ACC112 (cell line): ENCODE data around the gene INSC.
A peak's percentile ranks its signal among the peaks of the same experiment; 100 is the strongest.

Experiments used
- H2AFZ ChIP-seq: fragments of 200-600 bp; sonication (generic); one replicate; pipeline ENCODE4 v1.6.0; 2017; ENCODE audit warnings: antibody characterized with exemption, low read length; ENCODE audit not compliant: unreplicated experiment
- H3K27ac ChIP-seq: fragments of 200-600 bp; sonication (generic); 2 replicates; pipeline ENCODE4 v1.5.1; 2014; ENCODE audit warnings: low read depth, mild to moderate bottlenecking, antibody characterized with exemption, low read length, moderate library complexity
- H3K27me3 ChIP-seq: fragments of 200-600 bp; sonication (generic); 2 replicates; pipeline ENCODE4 v1.6.1; 2014; ENCODE audit warnings: mild to moderate bottlenecking, antibody characterized with exemption, low read length, moderate library complexity, mixed read lengths; ENCODE audit not compliant: insufficient read depth
- H3K36me3 ChIP-seq: fragments of 200-600 bp; sonication (generic); 2 replicates; pipeline ENCODE4 v1.6.1; 2016; ENCODE audit warnings: mild to moderate bottlenecking, antibody characterized with exemption, low read length, moderate library complexity, mixed read lengths; ENCODE audit not compliant: insufficient read depth
- H3K4me1 ChIP-seq: fragments of 200-600 bp; sonication (generic); one replicate; pipeline ENCODE4 v1.6.1; 2016; ENCODE audit warnings: low read length, mixed read lengths; ENCODE audit not compliant: insufficient read depth, unreplicated experiment, control insufficient read depth
- H3K4me3 ChIP-seq: fragments of 200-600 bp; sonication (generic); 2 replicates; pipeline ENCODE4 v1.5.1; 2014; ENCODE audit warnings: mild to moderate bottlenecking, low read depth, low read length
- H3K79me2 ChIP-seq: fragments of 200-600 bp; sonication (generic); one replicate; pipeline ENCODE4 v1.6.0; 2016; ENCODE audit warnings: low read length; ENCODE audit not compliant: control insufficient read depth, unreplicated experiment, insufficient read depth

Gene INSC

DNA sequence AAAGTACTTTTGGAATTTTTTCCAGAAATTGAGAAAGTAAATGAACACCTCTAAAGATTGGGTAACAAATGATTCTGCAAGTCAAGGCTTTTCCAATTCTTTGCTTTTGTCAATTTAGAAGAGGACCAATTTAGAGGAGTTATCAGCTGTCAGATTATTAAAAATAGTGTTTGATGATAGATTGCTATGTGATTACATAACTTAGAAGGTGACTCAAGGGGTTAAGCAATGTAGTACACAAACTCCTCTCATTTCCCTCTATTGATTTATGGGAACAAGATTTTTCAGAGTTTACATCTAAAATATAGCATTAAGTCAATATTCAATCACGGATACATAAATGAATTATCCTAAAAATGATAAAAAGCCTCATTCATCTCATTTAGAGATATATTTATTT, 70.3 kb downstream of the INSC start:
- Histone ChIP-seq H2AFZ (no peak overlapping the region), H3K4me1 (peaks cover 12% of the 10 kb centered on the region), H3K27ac (no peak overlapping the region), H3K36me3 (no peaks in the 10 kb centered on the region), H3K4me3 (no peak overlapping the region), H3K27me3 (no peaks in the 10 kb centered on the region), H3K79me2 (no peaks in the 10 kb centered on the region)

DNA sequence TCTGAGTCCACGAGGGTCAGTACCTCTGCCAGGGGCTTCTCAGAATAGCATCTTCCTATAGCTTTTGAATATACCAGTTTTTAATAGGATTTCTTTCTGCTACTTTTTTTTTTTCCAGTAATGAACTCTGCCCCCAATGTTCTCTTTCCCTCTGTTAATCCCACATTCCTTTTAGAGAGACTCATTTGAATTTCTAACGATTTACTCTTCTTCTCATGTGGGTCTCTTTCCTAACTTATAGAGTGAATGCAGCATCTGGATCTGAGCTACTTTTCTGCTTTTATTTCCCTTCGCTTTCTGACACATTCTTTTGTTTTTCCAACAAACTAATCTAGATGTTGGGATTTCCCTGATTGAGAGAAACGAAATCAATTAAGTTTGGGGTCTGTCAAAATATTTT, 71.4 kb downstream of the INSC start:
- Histone ChIP-seq H3K27me3 (no peaks in the 10 kb centered on the region), H3K4me1 (peaks cover 12% of the 10 kb centered on the region), H3K36me3 (no peaks in the 10 kb centered on the region), H3K4me3 (no peak overlapping the region), H3K27ac (no peak overlapping the region), H3K79me2 (no peaks in the 10 kb centered on the region), H2AFZ (no peak overlapping the region)

GRCh38 chr11:15189189-15189588, 74.5 kb downstream of the INSC start:
- no peaks in the 10 kb centered on the region for H3K79me2 ChIP-seq
- no peak overlapping the region for H2AFZ ChIP-seq
- no peak overlapping the region for H3K4me3 ChIP-seq
- no peaks in the 10 kb centered on the region for H3K27me3 ChIP-seq
- no peak overlapping the region for H3K27ac ChIP-seq
- no peaks in the 10 kb centered on the region for H3K36me3 ChIP-seq
- H3K4me1 ChIP-seq = peaks cover 16% of the 10 kb centered on the region

DNA sequence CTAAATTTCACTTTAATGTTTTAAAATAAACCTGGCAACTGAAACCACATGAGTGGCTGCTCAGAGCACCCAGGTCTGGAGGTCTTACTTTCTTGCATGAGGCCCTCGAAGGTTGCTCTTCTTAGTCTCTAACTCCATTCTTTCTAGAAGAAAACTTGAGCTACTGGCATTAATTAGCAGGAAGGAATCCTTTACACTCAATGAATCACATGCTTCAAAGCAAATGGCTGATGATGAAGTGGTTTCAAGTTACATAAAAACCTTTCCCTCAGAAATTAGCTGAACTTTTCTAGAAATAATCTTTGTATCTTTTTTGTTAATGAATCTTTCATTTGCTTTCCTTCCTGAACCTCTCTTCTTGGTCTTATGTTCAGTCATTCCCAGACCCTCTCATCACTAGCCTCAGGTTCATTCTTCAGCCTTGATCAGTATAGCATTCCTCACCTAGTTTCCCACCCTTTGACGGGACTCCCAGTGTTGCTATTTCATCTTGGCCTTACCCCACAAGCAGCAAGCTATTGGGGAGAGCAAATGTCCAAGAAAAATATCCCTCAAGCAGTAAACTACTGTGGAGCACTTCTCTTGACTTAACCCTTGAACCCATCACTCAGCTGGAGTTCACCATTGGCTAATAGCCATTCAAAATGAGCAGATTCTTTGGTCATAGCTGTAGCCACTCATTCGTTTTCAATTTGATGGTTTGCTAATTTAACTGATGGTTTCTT, 75.1 kb downstream of the INSC start:
- Histone ChIP-seq H3K27me3 (no peaks in the 10 kb centered on the region), H3K36me3 (no peaks in the 10 kb centered on the region), H2AFZ (no peak overlapping the region), H3K4me3 (no peak overlapping the region), H3K4me1 (peaks cover 21% of the 10 kb centered on the region), H3K27ac (no peak overlapping the region), H3K79me2 (no peaks in the 10 kb centered on the region)

GRCh38 chr11:15190611-15191010, 75.9 kb downstream of the INSC start:
- H3K27me3 ChIP-seq = no peaks in the 10 kb centered on the region
- H3K36me3 ChIP-seq = no peaks in the 10 kb centered on the region
- H3K4me1 ChIP-seq = peaks cover 26% of the 10 kb centered on the region
- no peaks in the 10 kb centered on the region for H3K79me2 ChIP-seq
- H3K27ac ChIP-seq = no peak overlapping the region
- no peak overlapping the region for H2AFZ ChIP-seq
- H3K4me3 ChIP-seq = no peak overlapping the region

DNA sequence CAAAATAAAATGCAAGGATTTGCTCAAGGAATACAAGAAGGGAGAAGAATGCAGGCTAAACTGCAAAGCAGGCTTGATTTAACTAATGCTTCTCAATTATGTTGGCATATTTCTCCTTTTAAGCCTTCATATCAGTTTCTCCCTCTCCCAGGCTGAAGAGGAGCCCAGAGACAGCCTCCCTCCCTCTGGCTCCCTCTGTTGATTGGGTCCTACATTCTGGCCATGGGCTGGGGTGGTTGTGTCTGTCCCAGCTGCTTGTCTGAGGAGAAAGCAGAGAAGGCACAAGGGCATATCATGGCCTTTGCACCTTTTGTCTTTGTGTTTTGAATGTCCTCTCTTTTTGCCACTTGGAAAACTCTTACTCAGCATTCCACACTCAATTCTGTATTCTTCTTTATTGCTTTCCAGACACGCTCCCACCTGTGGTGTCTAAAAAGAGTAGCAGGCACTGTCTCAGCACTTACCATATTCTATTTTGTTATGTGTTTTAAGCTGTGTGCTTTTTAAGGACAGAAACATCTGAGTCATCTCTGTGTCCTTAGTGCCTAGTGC, 77.4 kb downstream of the INSC start:
- peaks cover 29% of the 10 kb centered on the region for H3K4me1 ChIP-seq
- no peaks in the 10 kb centered on the region for H3K79me2 ChIP-seq
- H3K4me3 ChIP-seq = no peak overlapping the region
- no peaks in the 10 kb centered on the region for H3K27me3 ChIP-seq
- no peaks in the 10 kb centered on the region for H3K36me3 ChIP-seq
- no peak overlapping the region for H3K27ac ChIP-seq
- H2AFZ ChIP-seq = no peak overlapping the region

- Histone ChIP-seq H3K27ac (peak overlapping the region; percentile 68), H3K4me1 (peaks cover 47% of the 10 kb centered on the region), H3K27me3 (no peaks in the 10 kb centered on the region), H3K36me3 (no peaks in the 10 kb centered on the region), H3K79me2 (no peaks in the 10 kb centered on the region), H3K4me3 (peak overlapping the region; percentile 38; the same call in 1 of the 2 replicates), H2AFZ (no peak overlapping the region)
These were observed 80.1 kb downstream of the INSC start for GRCh38 chr11:15194671-15195415.

GRCh38 chr11:15195454-15196200, 80.9 kb downstream of the INSC start:
- Histone ChIP-seq H3K27ac (peak overlapping the region; percentile 68), H3K4me3 (0 out of 2 replicates have a peak overlapping the region, but pooled peaks have one; percentile 38), H2AFZ (no peak overlapping the region), H3K27me3 (no peaks in the 10 kb centered on the region), H3K36me3 (no peaks in the 10 kb centered on the region), H3K79me2 (no peaks in the 10 kb centered on the region), H3K4me1 (peaks cover 54% of the 10 kb centered on the region)

- peaks cover 54% of the 10 kb centered on the region for H3K4me1 ChIP-seq
- H3K36me3 ChIP-seq = no peaks in the 10 kb centered on the region
- H2AFZ ChIP-seq = no peak overlapping the region
- no peak overlapping the region for H3K4me3 ChIP-seq
- H3K79me2 ChIP-seq = no peaks in the 10 kb centered on the region
- H3K27ac ChIP-seq = no peak overlapping the region
- no peaks in the 10 kb centered on the region for H3K27me3 ChIP-seq
These were observed 82.0 kb downstream of the INSC start for GRCh38 chr11:15196704-15197103.

GRCh38 chr11:15197696-15198095, 83.0 kb downstream of the INSC start:
- H2AFZ ChIP-seq = no peak overlapping the region
- H3K27me3 ChIP-seq = no peaks in the 10 kb centered on the region
- H3K27ac ChIP-seq = no peak overlapping the region
- no peaks in the 10 kb centered on the region for H3K36me3 ChIP-seq
- peaks cover 54% of the 10 kb centered on the region for H3K4me1 ChIP-seq
- no peak overlapping the region for H3K4me3 ChIP-seq
- H3K79me2 ChIP-seq = no peaks in the 10 kb centered on the region
